ENCODE results near the gene DPPA3.

GRCh38 chr12:7712841-7713442, 1.7 kb downstream of the DPPA3 start:
- TF ChIP-seq ELF4 (CRISPR knock-in tag; IDR thresholded peaks at IDR 0.05; ENCODE audit: low read depth) = no peak
- TF ChIP-seq, protein P1, sequence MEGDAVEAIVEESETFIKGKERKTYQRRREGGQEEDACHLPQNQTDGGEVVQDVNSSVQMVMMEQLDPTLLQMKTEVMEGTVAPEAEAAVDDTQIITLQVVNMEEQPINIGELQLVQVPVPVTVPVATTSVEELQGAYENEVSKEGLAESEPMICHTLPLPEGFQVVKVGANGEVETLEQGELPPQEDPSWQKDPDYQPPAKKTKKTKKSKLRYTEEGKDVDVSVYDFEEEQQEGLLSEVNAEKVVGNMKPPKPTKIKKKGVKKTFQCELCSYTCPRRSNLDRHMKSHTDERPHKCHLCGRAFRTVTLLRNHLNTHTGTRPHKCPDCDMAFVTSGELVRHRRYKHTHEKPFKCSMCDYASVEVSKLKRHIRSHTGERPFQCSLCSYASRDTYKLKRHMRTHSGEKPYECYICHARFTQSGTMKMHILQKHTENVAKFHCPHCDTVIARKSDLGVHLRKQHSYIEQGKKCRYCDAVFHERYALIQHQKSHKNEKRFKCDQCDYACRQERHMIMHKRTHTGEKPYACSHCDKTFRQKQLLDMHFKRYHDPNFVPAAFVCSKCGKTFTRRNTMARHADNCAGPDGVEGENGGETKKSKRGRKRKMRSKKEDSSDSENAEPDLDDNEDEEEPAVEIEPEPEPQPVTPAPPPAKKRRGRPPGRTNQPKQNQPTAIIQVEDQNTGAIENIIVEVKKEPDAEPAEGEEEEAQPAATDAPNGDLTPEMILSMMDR (IDR thresholded peaks at IDR 0.05) = no peak
- no peak for TF ChIP-seq ZBTB21 (CRISPR knock-in tag; IDR thresholded peaks at IDR 0.05; ENCODE audit: borderline replicate concordance)
- no peak for TF ChIP-seq ATF6 (CRISPR knock-in tag; IDR thresholded peaks at IDR 0.05)
- TF ChIP-seq HMGXB4 (CRISPR knock-in tag; IDR thresholded peaks at IDR 0.05) = no peak
- no peak for TF ChIP-seq PRRX2 (CRISPR knock-in tag; IDR thresholded peaks at IDR 0.05)
- TF ChIP-seq, protein P2, sequence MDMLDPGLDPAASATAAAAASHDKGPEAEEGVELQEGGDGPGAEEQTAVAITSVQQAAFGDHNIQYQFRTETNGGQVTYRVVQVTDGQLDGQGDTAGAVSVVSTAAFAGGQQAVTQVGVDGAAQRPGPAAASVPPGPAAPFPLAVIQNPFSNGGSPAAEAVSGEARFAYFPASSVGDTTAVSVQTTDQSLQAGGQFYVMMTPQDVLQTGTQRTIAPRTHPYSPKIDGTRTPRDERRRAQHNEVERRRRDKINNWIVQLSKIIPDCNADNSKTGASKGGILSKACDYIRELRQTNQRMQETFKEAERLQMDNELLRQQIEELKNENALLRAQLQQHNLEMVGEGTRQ (CRISPR knock-in tag; IDR thresholded peaks at IDR 0.05) = no peak
